HFFc6 (cell line): ENCODE results near the gene PMEPA1. TPM values are rescaled to one million over a fixed set of nuclear protein-coding genes. Genes with fewer than 3 reads are reported as not detected.

Experiments used
- DNase-seq: peaks from one replicate; pipeline ENCODE4 v3.0.0-alpha.2; 2018
- H3K27ac Mint-ChIP-seq: 2 replicates; pipeline ENCODE4 v1.8.0; 2020; ENCODE audit warnings: mild to moderate bottlenecking, mixed read lengths
- H3K27me3 Mint-ChIP-seq: 2 replicates; pipeline ENCODE4 v1.8.0; 2021; ENCODE audit warnings: mild to moderate bottlenecking, moderate library complexity, mixed read lengths; ENCODE audit not compliant: insufficient read depth
- H3K36me3 Mint-ChIP-seq: 2 replicates; pipeline ENCODE4 v1.8.0; 2021; ENCODE audit warnings: low read depth, mixed read lengths
- H3K4me1 Mint-ChIP-seq: 2 replicates; pipeline ENCODE4 v1.8.0; 2020; ENCODE audit warnings: low read depth, mixed read lengths
- H3K4me3 Mint-ChIP-seq: 2 replicates; pipeline ENCODE4 v1.8.0; 2020; ENCODE audit warnings: mild to moderate bottlenecking, moderate library complexity, mixed read lengths
- H3K9me3 Mint-ChIP-seq: 2 replicates; pipeline ENCODE4 v1.8.0; 2020; ENCODE audit warnings: mild to moderate bottlenecking, mixed read lengths
- CTCF ChIP-seq: fragments of 200-600 bp; sonication (generic); IDR thresholded peaks from 2 replicates; pipeline ENCODE4 v1.5.0; 2021; ENCODE audit warnings: antibody characterized with exemption, mild to moderate bottlenecking
- total RNA-seq, 6 experiments: library from RNA; stranded (reverse); fragmentation: NEBNext Ultra II Directional; extraction: Animal tissue kit (Norgen Biotek cat#: 25700); gene quantifications; 2 replicates in 1 of 6; 3 replicates in 5 of 6; pipeline ENCODE4 v1.2.3, GENCODE V29; 2021

Gene PMEPA1
- total RNA-seq, 6 experiments from 2014 or later = 4.7 to 8.0 (median 5.3) TPM

GRCh38 chr20:57694481-57694880, 15.3 kb downstream of the PMEPA1 start:
- H3K27me3 Mint-ChIP-seq = peaks cover 11% of the 10 kb centered on the region
- no peak for DNase-seq
- H3K4me1 Mint-ChIP-seq = peaks cover 27% of the 10 kb centered on the region
- no peak overlapping the region for H3K4me3 Mint-ChIP-seq
- no peaks in the 10 kb centered on the region for H3K36me3 Mint-ChIP-seq
- no peak overlapping the region for H3K27ac Mint-ChIP-seq
- no peak for TF ChIP-seq CTCF
- H3K9me3 Mint-ChIP-seq = no peaks in the 10 kb centered on the region

GRCh38 chr20:57693670-57694329, 16.0 kb downstream of the PMEPA1 start:
- H3K4me3 Mint-ChIP-seq = no peak overlapping the region
- peaks cover 20% of the 10 kb centered on the region for H3K4me1 Mint-ChIP-seq

GRCh38 chr20:57693002-57693582, 16.7 kb downstream of the PMEPA1 start:
- Mint-ChIP-seq H3K4me1 (peaks cover 13% of the 10 kb centered on the region), H3K27me3 (peaks cover 11% of the 10 kb centered on the region), H3K9me3 (no peaks in the 10 kb centered on the region), H3K36me3 (no peaks in the 10 kb centered on the region), H3K4me3 (no peak overlapping the region), H3K27ac (no peak overlapping the region)
- DNase-seq = no peak
- TF ChIP-seq CTCF = peak; percentile 31; the same call in 1 of the 2 replicates

More at GRCh38 chr20:57693670-57694329, 16.0 kb downstream of the PMEPA1 start:
- Mint-ChIP-seq H3K27ac (no peak overlapping the region), H3K36me3 (no peaks in the 10 kb centered on the region), H3K9me3 (no peaks in the 10 kb centered on the region), H3K27me3 (peaks cover 11% of the 10 kb centered on the region)
- TF ChIP-seq CTCF = no peak
- no peak for DNase-seq

GRCh38 chr20:57692393-57692792, 17.4 kb downstream of the PMEPA1 start:
- no peak for TF ChIP-seq CTCF
- Mint-ChIP-seq H3K27ac (no peak overlapping the region), H3K36me3 (no peaks in the 10 kb centered on the region), H3K4me1 (peaks cover 6% of the 10 kb centered on the region), H3K27me3 (peaks cover 12% of the 10 kb centered on the region; the same call in 1 of the 2 replicates), H3K4me3 (no peak overlapping the region), H3K9me3 (no peaks in the 10 kb centered on the region)
- DNase-seq = no peak

GRCh38 chr20:57691699-57692098, 18.1 kb downstream of the PMEPA1 start:
- Mint-ChIP-seq H3K9me3 (no peaks in the 10 kb centered on the region), H3K4me1 (no peaks in the 10 kb centered on the region; the same call in 1 of the 2 replicates), H3K36me3 (no peaks in the 10 kb centered on the region), H3K4me3 (no peak overlapping the region), H3K27ac (no peak overlapping the region), H3K27me3 (peaks cover 12% of the 10 kb centered on the region; the same call in 1 of the 2 replicates)
- no peak for TF ChIP-seq CTCF
- no peak for DNase-seq
